SKM-1 treated with dmso at 0.1 percent for 144 hours (cell line): ENCODE data around the gene RAB43.

ENCODE experiments used
- DNase-seq: peaks from one replicate; lab custom pipeline; 2025; ENCODE audit not compliant: unreplicated experiment; lab: John Stamatoyannopoulos, UW

Gene RAB43

GRCh38 chr3:129061888-129062834, 59.4 kb downstream of the RAB43 start:
- DNase-seq: no peak

GRCh38 chr3:129061023-129061887, 60.3 kb downstream of the RAB43 start:
- DNase-seq: no peak

DNA sequence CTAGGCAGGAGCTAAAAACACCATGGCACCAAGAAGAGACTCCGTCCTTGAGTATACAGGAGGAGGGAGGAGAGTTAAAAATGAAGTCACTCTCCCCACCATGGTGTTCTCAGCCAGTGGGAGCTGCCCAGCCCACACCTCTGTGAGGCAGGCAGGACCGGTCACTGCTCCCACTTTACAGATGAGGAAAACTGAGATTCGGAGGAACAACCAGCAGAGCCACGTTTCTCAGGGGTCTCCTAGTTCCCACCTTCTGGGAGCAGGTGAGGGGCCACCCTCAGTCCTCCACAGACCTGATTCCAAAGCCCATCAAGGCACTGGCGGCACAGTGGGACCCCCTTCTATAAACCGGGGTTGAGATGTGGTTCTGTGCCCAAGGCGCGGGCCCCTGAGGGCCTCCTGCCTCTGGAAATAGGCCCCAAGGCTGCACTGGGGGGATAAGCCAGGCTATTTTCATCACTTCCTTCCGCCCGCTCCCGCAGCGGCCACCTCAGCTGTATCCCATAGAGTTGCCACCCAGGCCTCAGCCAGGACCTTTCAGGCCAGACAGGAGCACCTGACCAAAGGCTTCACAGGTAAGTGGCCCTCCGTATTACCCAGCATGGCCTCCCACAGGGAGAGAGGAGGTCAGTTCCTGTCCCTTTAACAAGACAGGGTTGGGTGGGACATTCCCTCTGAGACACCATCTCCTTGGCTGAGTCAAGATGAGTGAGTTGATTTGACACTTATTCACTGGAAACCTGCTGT, 61.2 kb downstream of the RAB43 start, which contains the start of gene GP9:
Gene GP9 (plus strand): TSS at position 504 of the 747 bp plus-strand sequence. CDS start 961 bp downstream, outside the sequence.
- DNase-seq: no peak

DNA sequence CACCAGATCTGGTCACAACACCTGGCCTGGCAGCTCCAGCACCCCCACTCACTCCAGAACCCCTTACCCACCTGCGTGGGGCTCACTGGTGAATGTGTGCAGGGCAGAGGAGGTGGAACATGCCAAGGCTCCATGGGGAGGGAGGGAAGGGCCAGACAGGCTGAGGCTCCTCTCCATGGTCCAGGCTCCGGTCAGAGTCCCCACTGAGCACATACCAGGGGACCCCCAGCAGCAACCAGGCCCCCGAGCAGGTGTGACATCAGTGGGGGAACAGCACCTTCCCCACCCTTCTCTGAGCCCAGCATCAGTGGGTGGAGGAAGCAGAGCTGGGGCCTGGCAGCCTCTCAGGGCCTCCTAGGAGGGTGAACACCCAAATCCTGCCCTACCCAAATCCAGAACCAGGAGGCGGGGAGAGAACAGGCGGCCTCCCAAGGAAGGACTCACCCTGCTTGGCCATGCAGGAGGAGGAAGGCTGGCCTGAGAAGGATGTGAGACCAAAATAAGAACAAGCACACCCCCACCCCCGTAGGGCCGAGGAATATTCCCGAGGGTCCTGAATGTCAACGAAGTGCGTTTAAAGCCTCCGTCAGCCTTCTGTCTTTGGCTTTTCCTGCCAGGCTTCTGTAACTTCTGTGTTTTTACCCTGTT, 62.2 kb downstream of the RAB43 start:
- DNase-seq: no peak

- no peak for DNase-seq
Observed at GRCh38 chr3:129058441-129059200, 63.0 kb downstream of the RAB43 start.

DNA sequence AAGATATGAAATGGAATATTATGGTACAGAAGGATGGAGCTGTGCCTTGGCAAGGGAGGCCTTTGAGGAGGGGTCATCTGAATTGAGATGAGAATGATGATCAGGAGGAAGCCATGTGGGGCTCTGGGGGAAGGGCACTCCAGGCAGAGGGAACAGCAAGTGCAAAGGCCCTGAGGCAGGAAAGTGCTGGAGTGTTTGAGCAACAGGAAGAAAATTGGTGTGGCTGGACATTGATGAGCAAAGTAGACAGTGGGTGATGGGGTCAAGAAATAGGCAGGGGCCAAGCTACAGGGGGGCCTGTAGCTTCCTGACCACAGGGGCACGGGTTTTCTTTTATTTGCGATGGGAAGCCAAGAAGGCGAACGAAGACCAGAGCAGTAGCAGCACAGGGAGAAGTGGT, 64.4 kb downstream of the RAB43 start:
- DNase-seq: no peak

GRCh38 chr3:129056451-129057173, 65.0 kb downstream of the RAB43 start:
- no peak for DNase-seq

- no peak for DNase-seq
Observed at GRCh38 chr3:129054605-129055104, 66.9 kb downstream of the RAB43 start.

DNA sequence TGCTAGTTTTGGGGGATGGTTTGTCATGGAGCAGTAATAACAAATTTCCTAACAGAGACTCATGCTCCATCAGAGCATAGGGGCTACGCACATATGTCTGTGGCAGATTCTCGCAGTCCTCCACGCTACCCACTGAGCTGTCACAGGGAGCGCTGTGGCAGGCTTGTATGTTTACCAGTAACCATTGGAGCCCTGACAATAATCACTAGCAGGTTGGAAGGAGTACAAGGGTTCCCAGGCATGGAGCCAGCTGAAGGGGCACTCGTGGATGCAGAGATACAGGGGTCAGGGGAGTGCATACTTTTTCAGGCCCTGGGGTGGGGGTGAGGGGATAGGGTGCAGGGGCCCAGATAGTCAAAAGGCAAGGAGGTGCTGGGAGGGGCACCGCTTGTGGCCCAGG, 68.9 kb downstream of the RAB43 start:
- DNase-seq: no peak

DNA sequence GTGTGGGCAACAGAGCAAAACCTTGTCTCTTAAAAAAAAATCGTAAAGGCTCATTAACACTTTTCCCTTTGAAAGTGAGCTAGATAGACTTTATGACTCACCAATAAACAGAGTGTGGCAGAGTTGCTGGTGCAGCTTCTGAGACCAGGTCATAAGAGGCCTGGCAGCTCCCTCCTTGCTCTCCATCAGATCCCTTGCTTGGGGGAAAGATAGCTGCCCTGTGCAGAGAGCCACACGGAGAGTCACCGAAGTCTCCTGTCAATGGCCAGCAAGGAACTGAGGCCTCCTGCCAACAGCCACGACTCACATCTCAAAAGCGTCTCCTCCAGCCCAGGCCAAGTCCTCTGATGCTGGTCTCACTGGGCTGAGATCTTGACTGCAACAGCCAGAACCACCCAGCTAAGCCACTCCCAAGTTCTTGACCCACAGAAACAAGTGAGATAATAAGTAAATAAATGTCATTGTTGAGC, 69.7 kb downstream of the RAB43 start:
- no peak for DNase-seq

- no peak for DNase-seq
Observed at GRCh38 chr3:129050556-129051295, 70.9 kb downstream of the RAB43 start.

DNA sequence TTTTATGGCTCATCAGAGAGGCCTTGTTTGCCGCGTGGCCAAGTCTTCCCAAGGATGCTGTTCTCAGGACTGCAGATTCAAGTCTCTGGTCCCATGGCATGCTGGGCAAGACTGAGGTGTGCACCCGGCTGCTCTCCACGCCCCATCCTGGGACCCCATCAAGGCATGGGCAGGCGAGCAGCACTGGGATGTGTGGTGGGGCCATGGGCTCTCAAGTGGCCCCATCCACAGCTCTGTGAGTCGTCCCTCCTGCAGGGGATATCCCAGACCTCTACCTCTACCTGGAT, 74.1 kb downstream of the RAB43 start:
- DNase-seq: no peak

DNA sequence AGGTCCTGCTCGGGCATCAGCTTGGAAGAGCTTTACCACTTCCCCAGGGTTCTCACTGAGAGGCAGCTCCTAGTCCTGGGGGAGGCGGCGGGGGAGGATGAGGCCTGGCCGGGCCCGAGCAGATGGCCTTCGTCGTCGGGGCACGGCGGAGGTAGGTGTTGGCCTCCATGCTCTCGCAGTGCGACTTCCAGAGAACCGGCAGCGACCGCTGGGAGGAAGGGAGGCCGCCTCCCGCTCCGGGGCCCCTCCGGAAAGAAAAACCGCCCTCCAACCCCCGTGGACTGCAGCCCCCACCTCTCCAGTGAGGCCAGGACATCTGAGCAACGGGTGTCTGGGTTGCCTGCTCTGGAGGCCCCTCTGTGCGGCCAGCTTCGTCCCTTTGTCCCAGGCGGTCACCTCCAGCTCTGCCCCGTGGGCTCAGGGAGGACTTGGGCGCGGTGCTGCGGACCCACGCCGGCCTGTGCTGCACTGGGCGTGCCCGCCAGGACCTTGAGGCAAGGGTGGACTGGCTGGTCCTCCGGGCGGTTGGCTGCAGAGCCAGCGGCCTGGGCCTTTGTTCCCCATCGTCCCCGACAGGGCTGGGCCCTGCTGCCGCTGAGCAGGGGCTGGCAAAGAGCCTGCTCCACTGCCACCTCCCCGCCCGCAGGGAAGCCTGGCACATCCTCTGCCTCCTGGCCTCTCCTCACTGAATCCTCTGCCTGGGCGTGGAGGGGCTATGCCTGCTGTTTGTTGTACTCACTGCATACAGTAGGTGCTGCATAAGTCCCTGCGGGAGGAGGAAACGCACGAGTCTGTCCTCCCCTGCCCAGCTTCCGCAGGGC, 74.7 kb downstream of the RAB43 start:
- no peak for DNase-seq

DNA sequence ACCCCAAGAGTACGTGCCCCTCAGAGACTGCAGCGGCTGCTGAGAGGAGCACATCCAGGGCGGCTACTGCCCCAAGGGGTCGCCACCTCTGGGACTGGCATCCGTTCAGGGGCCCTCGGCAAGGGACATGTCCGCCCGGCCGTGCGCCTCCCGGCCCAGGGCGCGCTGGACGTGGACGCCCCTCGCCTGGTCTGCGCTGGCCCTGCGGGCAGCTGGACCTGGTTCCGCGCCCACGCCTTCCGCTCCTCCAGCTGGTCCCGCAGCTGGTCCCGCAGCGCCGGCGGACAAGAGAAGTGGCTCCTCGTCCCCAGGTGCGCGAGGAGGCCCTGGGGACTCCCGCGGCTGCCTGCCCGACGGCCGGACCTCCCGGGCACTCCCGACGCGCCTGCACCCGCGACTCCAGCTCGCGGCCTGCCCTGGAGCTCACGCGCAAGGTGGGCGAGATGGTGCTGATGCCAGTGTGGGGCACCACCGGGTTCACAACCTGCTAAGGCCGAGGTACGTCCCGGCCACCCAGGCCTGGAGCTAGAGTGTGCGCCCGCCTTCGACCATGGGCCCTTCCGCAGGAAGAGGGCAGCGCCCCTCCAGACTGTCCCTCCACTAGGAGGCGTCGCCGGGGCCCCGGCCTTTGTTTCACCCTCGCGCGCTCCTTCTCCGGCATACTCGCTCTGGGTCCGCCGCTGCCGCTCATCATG, 75.4 kb downstream of the RAB43 start:
- DNase-seq: no peak

GRCh38 chr3:129045675-129046036, 75.9 kb downstream of the RAB43 start:
- DNase-seq: no peak

DNA sequence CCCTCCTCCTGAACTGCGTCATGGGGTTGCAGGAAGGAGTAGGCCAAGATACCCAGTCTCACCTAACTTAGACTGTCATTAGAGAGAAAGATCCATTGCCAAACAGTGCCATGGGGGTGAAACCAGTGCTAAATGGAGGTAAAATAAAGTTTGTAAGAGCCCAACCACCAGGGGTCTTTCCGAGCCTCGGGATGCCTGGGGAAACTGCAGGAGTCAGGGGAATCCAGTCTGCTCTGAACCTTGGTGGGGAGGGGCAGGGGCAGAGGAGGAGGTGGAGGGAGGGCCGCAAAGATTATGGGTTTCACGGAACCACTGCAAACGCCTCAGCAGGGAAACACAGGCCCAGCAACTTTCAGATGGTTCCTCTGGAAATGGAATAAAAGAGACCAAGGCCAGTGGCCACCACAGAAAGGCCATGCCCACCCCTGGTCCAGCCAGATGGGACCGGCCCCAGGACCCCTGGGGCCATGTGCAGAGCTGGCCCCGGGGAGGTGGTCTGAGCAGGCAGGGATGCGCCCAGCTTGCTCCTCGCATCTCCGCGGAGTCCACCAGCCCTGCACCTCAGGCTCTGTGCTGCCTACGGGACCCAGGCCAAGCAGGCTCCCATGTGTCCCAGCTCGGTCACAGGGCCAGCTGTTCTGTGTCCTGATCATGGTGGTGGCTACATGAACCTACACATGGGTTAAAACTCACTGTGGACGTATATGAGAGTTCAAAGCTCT, 80.9 kb downstream of the RAB43 start:
- DNase-seq: no peak

DNA sequence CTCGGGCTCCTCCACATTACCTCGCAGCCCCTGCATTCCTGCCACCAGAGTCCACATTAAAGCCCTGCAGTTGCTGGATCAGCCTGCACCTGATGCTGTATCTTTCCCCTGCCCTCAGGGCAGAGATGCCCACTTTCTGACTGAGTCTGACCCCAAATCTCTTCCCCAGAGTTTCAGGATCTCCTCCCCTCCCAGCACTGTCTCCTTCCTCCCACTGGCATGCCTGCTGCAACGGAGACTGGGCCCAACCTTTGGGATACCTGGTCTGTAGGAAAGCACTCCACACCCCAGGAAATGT, 81.6 kb downstream of the RAB43 start:
- DNase-seq: no peak
